Astrocyte (in vitro differentiated cells and primary cell): ENCODE data around the gene KRTAP5-8.

Experiments used
- EZH2 ChIP-seq: IDR thresholded peaks from 2 replicates; pipeline ENCODE4 v1.6.1; 2012; ENCODE audit warnings: mild to moderate bottlenecking, low read length, inconsistent platforms; ENCODE audit not compliant: insufficient read depth
- TF ChIP-seq, protein P1 (sequence below): IDR thresholded peaks from 2 replicates; pipeline ENCODE4 v1.5.1; 2011; ENCODE audit warnings: low read depth, mild to moderate bottlenecking, inconsistent platforms, low read length, moderate library complexity; ENCODE audit not compliant: insufficient read depth

DNA sequence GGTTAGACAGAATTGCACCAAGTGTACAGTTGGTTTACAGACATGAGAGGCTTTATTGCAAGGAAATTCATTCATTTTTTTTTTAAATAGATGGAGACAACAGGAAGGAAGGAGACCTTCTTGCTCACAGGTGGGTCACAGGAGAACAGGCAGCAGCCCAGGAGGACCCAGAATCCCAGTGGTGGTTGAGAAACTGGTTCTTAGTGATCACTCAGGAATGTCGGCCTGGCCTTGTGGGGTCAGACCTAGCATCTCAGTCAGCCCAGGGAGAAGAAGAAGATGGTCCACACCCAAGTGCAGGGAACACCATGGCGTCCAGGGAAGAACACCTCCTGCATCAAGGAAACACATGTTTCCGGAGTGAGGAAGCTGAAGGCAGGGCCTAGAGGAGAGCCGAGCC, 44.0 kb downstream of the KRTAP5-8 start:
- TF ChIP-seq, protein P1, sequence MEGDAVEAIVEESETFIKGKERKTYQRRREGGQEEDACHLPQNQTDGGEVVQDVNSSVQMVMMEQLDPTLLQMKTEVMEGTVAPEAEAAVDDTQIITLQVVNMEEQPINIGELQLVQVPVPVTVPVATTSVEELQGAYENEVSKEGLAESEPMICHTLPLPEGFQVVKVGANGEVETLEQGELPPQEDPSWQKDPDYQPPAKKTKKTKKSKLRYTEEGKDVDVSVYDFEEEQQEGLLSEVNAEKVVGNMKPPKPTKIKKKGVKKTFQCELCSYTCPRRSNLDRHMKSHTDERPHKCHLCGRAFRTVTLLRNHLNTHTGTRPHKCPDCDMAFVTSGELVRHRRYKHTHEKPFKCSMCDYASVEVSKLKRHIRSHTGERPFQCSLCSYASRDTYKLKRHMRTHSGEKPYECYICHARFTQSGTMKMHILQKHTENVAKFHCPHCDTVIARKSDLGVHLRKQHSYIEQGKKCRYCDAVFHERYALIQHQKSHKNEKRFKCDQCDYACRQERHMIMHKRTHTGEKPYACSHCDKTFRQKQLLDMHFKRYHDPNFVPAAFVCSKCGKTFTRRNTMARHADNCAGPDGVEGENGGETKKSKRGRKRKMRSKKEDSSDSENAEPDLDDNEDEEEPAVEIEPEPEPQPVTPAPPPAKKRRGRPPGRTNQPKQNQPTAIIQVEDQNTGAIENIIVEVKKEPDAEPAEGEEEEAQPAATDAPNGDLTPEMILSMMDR = no peak
- no peak for TF ChIP-seq EZH2
